Lung (tissue), 12 donors: ENCODE measurements around the gene PTPRG. TPM values are rescaled to one million over a fixed set of nuclear protein-coding genes. Genes with fewer than 3 reads are reported as not detected.

Experiments
- ATAC-seq: fragments of 200-7000 bp; cut with Tn5 transposase; one replicate; pipeline ENCODE4 v1.9.1; 2020; ENCODE audit warnings: moderate number of reproducible peaks; ENCODE audit not compliant: insufficient read depth, low FRiP score
- DNase-seq, 3 donors: peaks; one replicate each; pipeline ENCODE4 v3.0.0-alpha.2; 2013 to 2017
- H3K27ac ChIP-seq, 2 donors: one replicate each; pipeline ENCODE4 v1.5.1; 2013; ENCODE audit warnings: mild to moderate bottlenecking in 2 of 2, moderate library complexity in 2 of 2, control low read depth in 1 of 2, inconsistent platforms in 1 of 2, low read depth in 1 of 2, low read length in 1 of 2
- H3K27me3 ChIP-seq, 3 donors: one replicate each; pipeline ENCODE4 v1.5.1; 2013; ENCODE audit warnings: low read length in 2 of 3; ENCODE audit not compliant: control insufficient read depth in 3 of 3, insufficient read depth in 3 of 3
- H3K36me3 ChIP-seq, 4 donors: one replicate each; pipeline ENCODE4 v1.5.1; 2013; ENCODE audit warnings: low read length in 4 of 4, mild to moderate bottlenecking in 1 of 4, moderate library complexity in 1 of 4; ENCODE audit not compliant: control insufficient read depth in 4 of 4, insufficient read depth in 4 of 4
- H3K4me1 ChIP-seq, 5 donors: one replicate each; pipeline ENCODE4 v1.5.1; 2013; ENCODE audit warnings: low read length in 5 of 5, mild to moderate bottlenecking in 2 of 5, moderate library complexity in 1 of 5; ENCODE audit not compliant: control insufficient read depth in 5 of 5, insufficient read depth in 5 of 5
- H3K4me3 ChIP-seq: one replicate; pipeline ENCODE4 v1.5.1; 2013; ENCODE audit warnings: mild to moderate bottlenecking, control low read depth, moderate library complexity
- H3K9ac ChIP-seq, 2 donors: one replicate each; pipeline ENCODE4 v1.5.1; 2013; ENCODE audit warnings: low read length in 2 of 2, control low read depth in 1 of 2; ENCODE audit not compliant: insufficient read depth in 1 of 2
- H3K9me3 ChIP-seq, 4 donors: one replicate each; pipeline ENCODE4 v1.5.1; 2013; ENCODE audit warnings: low read length in 3 of 4, mild to moderate bottlenecking in 1 of 4, moderate library complexity in 1 of 4; ENCODE audit not compliant: control insufficient read depth in 4 of 4, insufficient read depth in 3 of 4
- CTCF ChIP-seq: IDR thresholded peaks from 2 replicates; pipeline ENCODE4 v1.5.1; 2012; ENCODE audit warnings: mild to moderate bottlenecking; ENCODE audit errors: control extremely low read depth, extremely low read depth
- WGBS, 2 donors: extraction: QIAGEN DNeasy Blood & Tissue Kit; methylation state at CpG; one replicate each; pipeline ENCODE4 v1.1.7; 2013; 5-methylcytosine and 5-hydroxymethylcytosine counted together
- polyA plus RNA-seq, 2 donors: library from polyadenylated mRNA; stranded (reverse); fragments of 200-250 nt; gene quantifications; one replicate each; pipeline ENCODE4 v1.2.1, GENCODE V29; 2013
- total RNA-seq, 2 donors: library from RNA; depleted of rRNA in 1 of 2; stranded (reverse); fragments of >200 nt in 1 of 2; gene quantifications; one replicate each; pipeline ENCODE4 v1.2.1, GENCODE V29; 2014 to 2021
- donor health status: control.
- donor health status: control.
- donor health status: Bipolar disorder and iron deficiency.
- donor health status: healthy.
- donor health status: DM: yes; HTN: yes; CAD: no.

The PTPRG gene
- total and polyA plus RNA-seq, 4 donors: 8.5 to 131 (median 75.9) TPM

DNA sequence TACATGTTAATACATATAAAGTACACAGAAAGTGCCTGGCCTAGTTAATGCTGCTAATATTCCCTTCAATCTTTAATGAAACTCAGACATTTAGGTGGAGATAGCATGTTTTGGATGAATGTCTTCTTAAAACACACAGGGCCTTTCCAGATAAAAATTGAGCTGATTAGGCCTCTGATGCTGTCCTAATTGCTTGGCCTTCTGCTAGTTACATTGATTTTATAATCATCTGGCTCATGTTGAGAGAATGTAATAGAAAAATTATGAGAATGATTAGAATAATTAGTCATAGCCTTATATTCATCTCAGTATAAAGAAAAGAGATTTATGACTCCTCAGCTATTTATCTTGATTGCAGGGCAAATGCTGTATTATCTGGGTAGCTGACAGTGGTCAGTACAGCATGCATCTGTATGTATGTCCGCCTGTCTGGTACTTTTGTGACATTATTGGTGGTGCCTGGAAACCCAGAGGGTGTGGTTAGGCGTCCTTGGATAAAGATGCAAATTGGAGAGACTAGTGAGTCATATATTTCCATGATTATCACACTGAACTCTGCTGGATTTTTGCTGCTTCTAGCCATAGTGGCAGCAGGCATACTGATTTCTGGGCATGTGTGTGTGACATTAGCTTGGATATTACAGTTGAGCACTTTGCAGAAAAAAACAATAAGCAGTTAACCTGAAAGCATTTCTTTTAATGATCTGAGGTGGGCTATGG is 691.2 kb downstream of the PTPRG start:
- H3K4me1 ChIP-seq: peaks cover 0 to 10% (median 7%) of the 10 kb centered on the region in 5 donors

DNA sequence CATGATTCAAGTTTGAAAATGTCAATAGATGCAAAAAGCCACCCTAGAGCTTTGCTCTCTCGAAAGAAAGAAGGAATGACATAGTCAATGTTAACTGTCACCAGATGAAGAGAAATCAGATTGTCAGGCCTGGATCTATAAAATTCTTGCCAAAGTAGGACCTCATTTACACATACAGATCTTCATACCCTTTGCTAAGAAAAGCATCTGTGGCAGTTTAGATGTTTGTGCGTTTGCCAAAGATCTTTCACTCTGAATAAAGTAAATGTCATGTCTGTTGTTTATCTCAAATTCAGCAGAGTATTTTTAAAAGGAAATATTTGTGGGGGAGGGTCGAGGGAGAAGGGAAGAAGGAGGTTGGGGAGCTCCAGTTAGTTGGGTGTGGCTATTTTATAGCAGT is 692.6 kb downstream of the PTPRG start:
- no peaks in the 10 kb centered on the region for H3K27me3 ChIP-seq

More for the DNA sequence above, 691.2 kb downstream of the PTPRG start:
- H3K36me3 ChIP-seq: peaks cover 0 to 4% (median 2%) of the 10 kb centered on the region in 4 donors
- 69 to 92% methylated on average over 2 of the region's 2 CpGs for WGBS, 2 donors
- H3K4me3 ChIP-seq: no peak overlapping the region
- DNase-seq: no peak
- no peak overlapping the region for H3K27ac ChIP-seq
- H3K9ac ChIP-seq: no peak overlapping the region
- ATAC-seq: no peak
- peaks cover 0 to 2% (median 0%) of the 10 kb centered on the region in 4 donors for H3K9me3 ChIP-seq
- no peak for TF ChIP-seq CTCF
- no peaks in the 10 kb centered on the region for H3K27me3 ChIP-seq

DNA sequence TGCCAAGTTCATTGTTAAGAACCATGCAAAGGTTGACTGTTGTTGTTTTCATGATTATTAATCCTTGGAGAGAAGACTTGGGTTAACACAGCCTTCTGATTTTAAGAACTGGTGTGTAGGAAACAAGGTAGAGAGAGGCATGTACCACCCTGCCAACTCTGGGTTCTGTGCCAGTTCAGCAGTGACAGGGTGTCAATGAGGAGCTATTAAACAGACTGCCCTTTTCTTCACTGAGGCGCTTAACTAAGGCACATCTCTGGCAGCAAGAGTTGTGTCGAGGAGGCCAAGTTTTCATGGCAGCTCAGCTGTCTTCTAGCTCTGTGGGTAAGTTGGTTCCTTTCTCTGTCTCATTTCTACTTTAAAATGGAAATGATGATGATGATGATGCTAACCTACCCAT is 694.4 kb downstream of the PTPRG start:
- no peak for DNase-seq
- no peak overlapping the region for H3K27ac ChIP-seq
- H3K9ac ChIP-seq: no peak overlapping the region
- TF ChIP-seq CTCF: no peak
- peaks cover 0 to 4% (median 2%) of the 10 kb centered on the region in 4 donors for H3K36me3 ChIP-seq
- H3K9me3 ChIP-seq: peaks cover 0 to 2% (median 0%) of the 10 kb centered on the region in 4 donors
- H3K4me3 ChIP-seq: no peak overlapping the region
- no peak for ATAC-seq
- 92 to 94% methylated on average over 2 of the region's 2 CpGs for WGBS, 2 donors
- no peaks in the 10 kb centered on the region for H3K27me3 ChIP-seq
- H3K4me1 ChIP-seq: peaks cover 0 to 15% (median 7%) of the 10 kb centered on the region in 5 donors

More for the DNA sequence above, 692.6 kb downstream of the PTPRG start:
- no peak for TF ChIP-seq CTCF
- DNase-seq (no peak), ATAC-seq (no peak)
- H3K4me1 ChIP-seq: peaks cover 0 to 10% (median 7%) of the 10 kb centered on the region in 5 donors
- peaks cover 0 to 2% (median 0%) of the 10 kb centered on the region in 4 donors for H3K9me3 ChIP-seq
- peaks cover 0 to 4% (median 2%) of the 10 kb centered on the region in 4 donors for H3K36me3 ChIP-seq
- 57 to 64% methylated on average over 3 of the region's 3 CpGs for WGBS, 2 donors
- H3K4me3 ChIP-seq: no peak overlapping the region
- H3K9ac ChIP-seq: no peak overlapping the region
- no peak overlapping the region for H3K27ac ChIP-seq
